ENCODE measurements around the gene RBM12.

RBM12 gene

GRCh38 chr20:35704514-35705261 is 40.0 kb upstream of the RBM12 start:
- Histone ChIP-seq H2AFZ (ENCODE audit: low read length) (no peak overlapping the region), H3K36me3 (ENCODE audit: insufficient read depth, low read length) (peaks cover 88% of the 10 kb centered on the region), H3K4me2 (ENCODE audit: low read depth, low read length, poor library complexity, severe bottlenecking) (no peak overlapping the region), H3K79me2 (ENCODE audit: insufficient read depth, low read length) (peaks cover 50% of the 10 kb centered on the region), H3K9ac (ENCODE audit: low read depth, low read length, poor library complexity, severe bottlenecking) (no peak overlapping the region), H3K9me2 (replicated peaks; ENCODE audit: low read depth, low read length) (no peaks in the 10 kb centered on the region), H3F3A (ENCODE audit: low read depth) (peaks cover 30% of the 10 kb centered on the region), H4K20me1 (ENCODE audit: insufficient read depth, low read length, poor library complexity, severe bottlenecking) (peaks cover 76% of the 10 kb centered on the region), H3K4me3 (ENCODE audit: low read length, poor library complexity, severe bottlenecking) (no peak overlapping the region), H3K27me3 (ENCODE audit: insufficient read depth, low read length, poor library complexity, severe bottlenecking) (no peaks in the 10 kb centered on the region), H3K4me1 (ENCODE audit: insufficient read depth, low read length, poor library complexity, severe bottlenecking) (peaks cover 12% of the 10 kb centered on the region), H3K9me3 (ENCODE audit: insufficient read depth, low read depth, low read length) (no peaks in the 10 kb centered on the region)
- TF ChIP-seq, protein P1, sequence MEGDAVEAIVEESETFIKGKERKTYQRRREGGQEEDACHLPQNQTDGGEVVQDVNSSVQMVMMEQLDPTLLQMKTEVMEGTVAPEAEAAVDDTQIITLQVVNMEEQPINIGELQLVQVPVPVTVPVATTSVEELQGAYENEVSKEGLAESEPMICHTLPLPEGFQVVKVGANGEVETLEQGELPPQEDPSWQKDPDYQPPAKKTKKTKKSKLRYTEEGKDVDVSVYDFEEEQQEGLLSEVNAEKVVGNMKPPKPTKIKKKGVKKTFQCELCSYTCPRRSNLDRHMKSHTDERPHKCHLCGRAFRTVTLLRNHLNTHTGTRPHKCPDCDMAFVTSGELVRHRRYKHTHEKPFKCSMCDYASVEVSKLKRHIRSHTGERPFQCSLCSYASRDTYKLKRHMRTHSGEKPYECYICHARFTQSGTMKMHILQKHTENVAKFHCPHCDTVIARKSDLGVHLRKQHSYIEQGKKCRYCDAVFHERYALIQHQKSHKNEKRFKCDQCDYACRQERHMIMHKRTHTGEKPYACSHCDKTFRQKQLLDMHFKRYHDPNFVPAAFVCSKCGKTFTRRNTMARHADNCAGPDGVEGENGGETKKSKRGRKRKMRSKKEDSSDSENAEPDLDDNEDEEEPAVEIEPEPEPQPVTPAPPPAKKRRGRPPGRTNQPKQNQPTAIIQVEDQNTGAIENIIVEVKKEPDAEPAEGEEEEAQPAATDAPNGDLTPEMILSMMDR (conservative IDR thresholded peaks at IDR 0.05; ENCODE audit: low read length): no peak
- no peak for TF ChIP-seq EZH2phosphoT487 (IDR thresholded peaks at IDR 0.05; ENCODE audit: borderline replicate concordance)

GRCh38 chr20:35702824-35703695 is 38.4 kb upstream of the RBM12 start:
- H3K4me1 ChIP-seq (ENCODE audit: insufficient read depth, low read length, poor library complexity, severe bottlenecking): peaks cover 17% of the 10 kb centered on the region
- no peak overlapping the region for H3K4me3 ChIP-seq (ENCODE audit: low read length, poor library complexity, severe bottlenecking)
- no peak overlapping the region for H2AFZ ChIP-seq (ENCODE audit: low read length)
- H3F3A ChIP-seq (ENCODE audit: low read depth): peaks cover 30% of the 10 kb centered on the region
- H4K20me1 ChIP-seq (ENCODE audit: insufficient read depth, low read length, poor library complexity, severe bottlenecking): peaks cover 63% of the 10 kb centered on the region
- TF ChIP-seq EZH2phosphoT487 (IDR thresholded peaks at IDR 0.05; ENCODE audit: borderline replicate concordance): no peak
- TF ChIP-seq, protein P1 (conservative IDR thresholded peaks at IDR 0.05; ENCODE audit: low read length): no peak
- H3K9me2 ChIP-seq (replicated peaks; ENCODE audit: low read depth, low read length): no peaks in the 10 kb centered on the region
- no peaks in the 10 kb centered on the region for H3K9me3 ChIP-seq (ENCODE audit: insufficient read depth, low read depth, low read length)
- no peak overlapping the region for H3K9ac ChIP-seq (ENCODE audit: low read depth, low read length, poor library complexity, severe bottlenecking)
- no peaks in the 10 kb centered on the region for H3K27me3 ChIP-seq (ENCODE audit: insufficient read depth, low read length, poor library complexity, severe bottlenecking)
- H3K79me2 ChIP-seq (ENCODE audit: insufficient read depth, low read length): peaks cover 42% of the 10 kb centered on the region; the same call in 1 of the 2 replicates
- peaks cover 71% of the 10 kb centered on the region for H3K36me3 ChIP-seq (ENCODE audit: insufficient read depth, low read length)
- H3K4me2 ChIP-seq (ENCODE audit: low read depth, low read length, poor library complexity, severe bottlenecking): no peak overlapping the region

DNA sequence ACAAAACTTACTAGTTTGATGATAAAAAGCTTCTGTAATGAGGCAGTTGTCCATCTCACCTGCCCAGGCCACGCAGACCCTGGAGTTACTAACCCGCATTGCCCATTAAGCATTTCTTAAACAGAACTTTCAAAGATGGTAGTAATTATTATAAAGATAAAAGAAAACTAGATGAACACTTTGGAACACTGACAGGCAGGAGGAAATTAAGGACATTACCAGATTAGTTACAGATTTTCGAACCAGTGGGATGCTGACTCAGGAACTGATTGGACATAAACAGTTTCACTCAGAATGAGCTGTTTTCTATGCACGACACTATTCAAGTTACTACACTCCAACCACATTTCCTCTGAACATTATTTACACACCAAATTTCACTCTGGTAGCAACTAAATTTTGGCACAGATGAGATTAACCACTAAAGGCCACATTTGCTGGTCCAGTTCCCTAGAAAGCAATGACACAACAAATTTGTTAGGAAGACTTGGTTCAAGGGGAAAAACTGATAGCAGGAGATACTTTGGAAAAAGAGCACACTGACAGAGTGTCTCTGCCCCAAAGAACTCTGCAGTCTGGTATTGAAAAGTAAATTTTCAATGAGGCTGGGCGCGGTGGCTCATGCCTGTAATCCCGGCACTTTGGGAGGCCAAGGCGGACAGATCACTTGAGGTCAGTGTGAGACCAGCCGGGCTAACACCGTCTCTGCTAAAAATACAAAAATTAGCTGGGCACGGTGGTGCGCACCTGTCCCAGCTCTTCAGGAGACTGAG is 37.5 kb upstream of the RBM12 start:
- peaks cover 49% of the 10 kb centered on the region; the same call in 1 of the 2 replicates for H3K79me2 ChIP-seq (ENCODE audit: insufficient read depth, low read length)
- no peaks in the 10 kb centered on the region for H3K27me3 ChIP-seq (ENCODE audit: insufficient read depth, low read length, poor library complexity, severe bottlenecking)
- TF ChIP-seq, protein P1 (conservative IDR thresholded peaks at IDR 0.05; ENCODE audit: low read length): no peak
- no peak for TF ChIP-seq EZH2phosphoT487 (IDR thresholded peaks at IDR 0.05; ENCODE audit: borderline replicate concordance)
- peaks cover 55% of the 10 kb centered on the region for H4K20me1 ChIP-seq (ENCODE audit: insufficient read depth, low read length, poor library complexity, severe bottlenecking)
- H3K9ac ChIP-seq (ENCODE audit: low read depth, low read length, poor library complexity, severe bottlenecking): no peak overlapping the region
- no peak overlapping the region for H3K4me2 ChIP-seq (ENCODE audit: low read depth, low read length, poor library complexity, severe bottlenecking)
- no peak overlapping the region for H3K4me3 ChIP-seq (ENCODE audit: low read length, poor library complexity, severe bottlenecking)
- peaks cover 30% of the 10 kb centered on the region for H3F3A ChIP-seq (ENCODE audit: low read depth)
- H2AFZ ChIP-seq (ENCODE audit: low read length): no peak overlapping the region
- peaks cover 64% of the 10 kb centered on the region for H3K36me3 ChIP-seq (ENCODE audit: insufficient read depth, low read length)
- no peaks in the 10 kb centered on the region for H3K9me3 ChIP-seq (ENCODE audit: insufficient read depth, low read depth, low read length)
- no peaks in the 10 kb centered on the region for H3K9me2 ChIP-seq (replicated peaks; ENCODE audit: low read depth, low read length)
- H3K4me1 ChIP-seq (ENCODE audit: insufficient read depth, low read length, poor library complexity, severe bottlenecking): peaks cover 25% of the 10 kb centered on the region
